Measurements from ENCODE around the gene TSPAN4.

DNA sequence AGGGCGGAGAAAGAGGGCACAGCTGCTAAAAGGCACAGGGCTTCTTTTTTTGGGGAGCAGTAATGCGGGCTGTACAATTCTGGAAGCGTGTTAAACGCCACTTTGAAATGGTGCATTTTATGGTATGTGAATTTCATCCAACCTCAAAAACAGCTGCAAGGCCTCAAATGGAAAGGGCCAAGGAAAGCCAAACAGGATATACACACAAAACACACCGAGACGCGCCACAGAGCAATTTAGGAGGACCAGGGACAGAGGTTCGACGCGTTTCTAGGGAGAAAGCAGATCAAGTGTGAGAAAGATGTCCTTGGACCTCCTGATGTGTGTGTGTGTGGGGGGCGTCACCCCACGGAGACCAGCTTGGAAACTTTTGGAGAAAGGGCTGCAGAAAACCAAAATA lies 31.1 kb downstream of the TSPAN4 start:
- TF ChIP-seq POLR2A (IDR thresholded peaks at IDR 0.05) (no peak), EP300 (IDR thresholded peaks at IDR 0.05; ENCODE audit: low read depth) (no peak), POLR2AphosphoS5 (IDR thresholded peaks at IDR 0.05) (no peak)
- TF ChIP-seq, protein P1, sequence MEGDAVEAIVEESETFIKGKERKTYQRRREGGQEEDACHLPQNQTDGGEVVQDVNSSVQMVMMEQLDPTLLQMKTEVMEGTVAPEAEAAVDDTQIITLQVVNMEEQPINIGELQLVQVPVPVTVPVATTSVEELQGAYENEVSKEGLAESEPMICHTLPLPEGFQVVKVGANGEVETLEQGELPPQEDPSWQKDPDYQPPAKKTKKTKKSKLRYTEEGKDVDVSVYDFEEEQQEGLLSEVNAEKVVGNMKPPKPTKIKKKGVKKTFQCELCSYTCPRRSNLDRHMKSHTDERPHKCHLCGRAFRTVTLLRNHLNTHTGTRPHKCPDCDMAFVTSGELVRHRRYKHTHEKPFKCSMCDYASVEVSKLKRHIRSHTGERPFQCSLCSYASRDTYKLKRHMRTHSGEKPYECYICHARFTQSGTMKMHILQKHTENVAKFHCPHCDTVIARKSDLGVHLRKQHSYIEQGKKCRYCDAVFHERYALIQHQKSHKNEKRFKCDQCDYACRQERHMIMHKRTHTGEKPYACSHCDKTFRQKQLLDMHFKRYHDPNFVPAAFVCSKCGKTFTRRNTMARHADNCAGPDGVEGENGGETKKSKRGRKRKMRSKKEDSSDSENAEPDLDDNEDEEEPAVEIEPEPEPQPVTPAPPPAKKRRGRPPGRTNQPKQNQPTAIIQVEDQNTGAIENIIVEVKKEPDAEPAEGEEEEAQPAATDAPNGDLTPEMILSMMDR (IDR thresholded peaks at IDR 0.05), result no peak
